Hippocampal formation (tissue), 2 donors: ENCODE data around the gene BCAR1.
"Not testable (repeated sequence)": the region's sequence is repeated elsewhere in the genome, so short reads cannot be mapped to it uniquely, and the experiment has no call there.

Source experiments
- DNase-seq, 2 donors: peaks; one replicate each; lab custom pipeline; 2025; lab: John Stamatoyannopoulos, UW

BCAR1 gene

DNA sequence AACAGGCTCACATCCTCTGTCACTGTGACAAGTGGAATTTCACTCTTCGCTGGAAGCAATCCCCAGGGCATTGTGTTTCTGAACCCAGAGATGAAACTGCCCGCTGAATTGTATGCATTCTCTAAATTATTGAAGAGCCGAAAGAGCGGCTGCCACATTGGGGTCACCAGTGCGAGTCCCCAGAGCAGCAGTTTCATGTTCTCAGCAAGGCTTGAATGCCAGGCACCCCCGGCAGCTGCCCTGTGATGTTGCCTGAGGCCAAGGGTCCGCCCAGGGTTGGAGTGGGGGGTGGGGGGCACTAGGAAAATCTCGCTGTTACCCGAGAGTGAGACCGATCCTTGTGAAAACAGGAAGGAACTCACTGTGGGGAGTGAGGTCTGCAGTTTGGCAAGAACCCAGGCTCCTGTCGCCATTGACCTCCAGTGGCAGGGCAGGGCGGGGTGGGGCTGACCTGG lies 20.7 kb upstream of the BCAR1 start:
- no peak for DNase-seq

DNA sequence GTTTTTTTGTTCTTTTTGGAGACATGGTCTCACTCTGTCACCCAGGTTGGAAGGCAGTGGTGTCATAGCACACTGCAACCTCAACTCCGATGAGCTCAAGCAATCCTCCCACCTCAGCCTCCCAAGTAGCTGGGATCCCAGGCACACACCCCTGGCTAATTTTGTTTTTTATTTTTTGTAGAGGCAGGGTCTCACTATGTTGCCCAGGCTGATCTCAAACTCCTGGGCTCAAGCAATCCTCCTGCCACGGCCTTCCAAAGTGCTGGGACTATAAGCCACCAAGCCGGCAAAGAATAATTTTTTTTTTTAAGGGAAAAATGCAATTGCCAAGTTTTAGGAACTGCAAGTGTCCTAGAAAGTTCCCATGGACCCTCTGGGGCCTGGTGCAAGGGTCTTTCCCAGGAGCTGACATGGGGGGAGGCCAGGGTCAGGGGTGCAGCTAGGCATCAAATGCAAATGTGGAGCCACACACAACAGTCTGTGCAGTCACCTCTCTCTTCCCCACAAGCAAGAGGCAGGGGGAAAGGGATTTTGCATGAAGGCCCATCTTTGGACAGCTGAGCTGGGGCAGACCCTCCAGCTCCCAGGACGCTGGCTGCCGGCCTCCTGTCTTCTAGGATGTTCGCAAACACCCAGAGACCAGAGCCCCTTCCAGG lies 20.1 kb upstream of the BCAR1 start:
- no peak for DNase-seq

GRCh38 chr16:75269358-75269757 lies 17.9 kb upstream of the BCAR1 start:
- not testable (repeated sequence) for DNase-seq

DNA sequence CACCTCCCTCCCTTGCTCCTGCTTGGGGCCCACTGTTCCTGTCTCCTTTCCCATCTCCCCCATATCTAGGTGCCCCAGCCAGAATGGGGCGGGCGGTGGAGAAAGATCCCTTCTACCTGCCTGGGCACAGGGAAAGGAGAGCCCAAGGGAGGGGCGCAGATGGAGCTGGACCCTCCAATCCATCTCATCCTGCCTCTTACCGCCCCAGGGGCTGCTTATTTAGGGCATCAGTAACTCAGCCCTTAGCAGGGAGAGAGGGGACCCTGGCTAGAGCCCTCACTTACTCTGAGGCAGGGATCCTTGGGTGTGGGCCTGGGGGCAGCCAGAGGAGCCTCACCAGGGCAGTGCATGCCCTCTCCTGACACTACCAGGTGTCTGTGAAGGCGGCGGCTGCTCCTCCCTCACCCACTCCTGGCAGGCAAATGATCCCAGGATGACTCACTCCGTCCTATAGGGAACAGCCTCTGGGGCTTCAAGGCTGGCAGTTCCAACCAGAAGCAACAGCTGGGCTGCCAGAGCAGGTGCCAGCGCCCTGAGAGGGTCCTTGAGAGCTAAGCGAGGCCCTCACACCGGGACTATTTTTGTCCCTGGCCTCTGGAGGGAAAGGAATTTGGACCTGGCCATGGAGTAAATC lies 16.3 kb upstream of the BCAR1 start:
- DNase-seq: no peak

DNA sequence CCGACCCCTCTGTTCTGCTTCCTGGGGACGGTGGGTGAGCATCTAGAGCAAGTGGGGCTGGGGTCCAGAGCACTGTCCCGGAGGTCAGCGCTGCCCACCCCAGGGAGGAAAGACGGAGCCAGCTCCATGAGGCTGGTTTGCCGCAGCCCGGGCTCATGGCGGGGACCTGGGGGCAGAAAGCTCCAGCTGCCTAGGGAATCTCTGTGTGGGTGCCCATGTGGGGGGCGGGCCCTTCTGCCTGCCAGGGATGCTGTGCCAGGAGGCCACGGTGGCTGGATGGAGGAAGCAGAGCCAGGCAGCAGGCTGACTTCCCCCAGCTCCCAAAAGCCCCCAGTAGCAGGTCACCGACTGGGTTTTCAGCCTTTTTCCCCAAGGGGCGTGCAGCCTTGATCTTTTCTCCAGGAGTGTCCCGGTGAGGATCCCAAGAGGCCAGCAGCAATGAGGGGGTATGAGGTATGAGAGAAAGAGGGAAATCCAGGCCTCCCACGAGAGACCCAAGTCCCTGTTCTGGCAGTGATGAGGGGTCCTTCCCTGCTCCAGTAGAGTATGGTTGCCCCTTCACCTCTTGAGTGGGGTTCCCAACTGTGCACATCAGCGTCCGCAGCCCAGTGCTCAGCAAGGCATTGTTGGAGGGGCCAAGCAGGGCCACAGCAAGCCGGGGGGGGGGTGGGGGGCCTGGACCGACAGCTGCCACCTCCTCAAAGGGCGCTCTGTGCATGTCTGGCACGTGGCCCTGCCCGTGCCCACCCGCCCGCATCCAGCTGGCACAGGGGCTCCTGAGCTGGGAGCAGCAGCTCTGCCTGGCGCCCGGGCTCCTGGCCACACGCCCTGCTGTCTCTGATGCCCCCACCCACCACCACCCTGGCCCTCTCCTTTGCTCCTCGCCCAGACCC lies 15.6 kb upstream of the BCAR1 start:
- DNase-seq: peak in 1 of 2 donors; percentile 81

GRCh38 chr16:75265911-75266701 lies 14.7 kb upstream of the BCAR1 start:
- peak; percentile 44 to 74 for DNase-seq

GRCh38 chr16:75264999-75265910 lies 13.8 kb upstream of the BCAR1 start:
- peak in 1 of 2 donors; percentile 67 for DNase-seq

GRCh38 chr16:75264457-75264998 lies 13.1 kb upstream of the BCAR1 start:
- peak in 1 of 2 donors; percentile 68 for DNase-seq

- DNase-seq: no peak
Observed at GRCh38 chr16:75263963-75264445, 12.6 kb upstream of the BCAR1 start.

DNA sequence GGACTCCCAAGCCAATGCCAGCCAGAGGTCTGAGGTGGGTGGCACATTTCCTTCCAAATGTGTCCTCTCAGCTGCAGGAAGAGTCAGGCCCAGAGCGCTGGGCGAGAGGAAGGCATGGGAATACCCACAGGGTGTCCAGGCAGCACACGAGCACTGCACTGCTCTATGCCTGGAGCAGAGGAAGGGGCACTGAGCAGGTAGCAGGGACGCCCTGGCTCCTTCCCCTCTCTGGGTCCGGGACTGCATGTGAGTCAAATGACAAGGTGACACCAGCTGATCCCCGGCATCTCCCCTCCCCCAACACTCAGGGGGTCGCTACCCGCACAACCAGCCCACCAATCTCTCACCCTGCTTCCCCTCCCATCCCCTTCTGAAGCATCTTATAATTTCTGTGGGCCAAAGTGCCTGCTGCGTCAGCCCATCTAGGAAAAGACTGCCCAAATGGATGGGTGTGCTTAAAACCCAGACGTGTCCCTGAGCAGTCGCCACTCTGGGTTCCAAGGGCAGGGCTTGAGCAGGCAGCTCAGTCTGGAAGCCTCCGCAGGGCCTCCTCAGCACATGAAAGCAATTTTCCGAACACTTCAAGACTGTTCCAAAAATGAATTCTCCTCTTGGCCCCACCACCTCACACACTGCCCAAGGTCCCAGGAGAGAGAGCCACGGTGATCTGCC lies 12.0 kb upstream of the BCAR1 start:
- no peak for DNase-seq

DNA sequence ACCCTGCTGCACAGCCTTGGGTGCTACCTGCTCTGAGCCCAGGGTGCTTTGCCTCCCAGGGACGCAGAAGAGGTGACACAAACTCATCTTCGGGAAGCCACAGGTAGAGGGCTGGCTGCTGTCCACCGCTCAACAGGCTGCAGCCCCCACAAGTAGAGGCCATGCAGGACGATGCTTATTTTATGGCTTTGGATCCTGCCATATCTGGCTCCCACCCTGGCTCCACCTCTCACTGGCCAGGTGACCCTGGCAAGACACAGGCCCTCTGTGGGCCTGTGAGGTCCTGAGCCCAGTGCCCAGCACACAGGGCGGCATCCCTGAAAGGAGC lies 11.3 kb upstream of the BCAR1 start:
- no peak for DNase-seq

- no peak for DNase-seq
Observed at GRCh38 chr16:75262104-75262799, 10.8 kb upstream of the BCAR1 start.

- DNase-seq: no peak
Observed at GRCh38 chr16:75261590-75262078, 10.2 kb upstream of the BCAR1 start.

DNA sequence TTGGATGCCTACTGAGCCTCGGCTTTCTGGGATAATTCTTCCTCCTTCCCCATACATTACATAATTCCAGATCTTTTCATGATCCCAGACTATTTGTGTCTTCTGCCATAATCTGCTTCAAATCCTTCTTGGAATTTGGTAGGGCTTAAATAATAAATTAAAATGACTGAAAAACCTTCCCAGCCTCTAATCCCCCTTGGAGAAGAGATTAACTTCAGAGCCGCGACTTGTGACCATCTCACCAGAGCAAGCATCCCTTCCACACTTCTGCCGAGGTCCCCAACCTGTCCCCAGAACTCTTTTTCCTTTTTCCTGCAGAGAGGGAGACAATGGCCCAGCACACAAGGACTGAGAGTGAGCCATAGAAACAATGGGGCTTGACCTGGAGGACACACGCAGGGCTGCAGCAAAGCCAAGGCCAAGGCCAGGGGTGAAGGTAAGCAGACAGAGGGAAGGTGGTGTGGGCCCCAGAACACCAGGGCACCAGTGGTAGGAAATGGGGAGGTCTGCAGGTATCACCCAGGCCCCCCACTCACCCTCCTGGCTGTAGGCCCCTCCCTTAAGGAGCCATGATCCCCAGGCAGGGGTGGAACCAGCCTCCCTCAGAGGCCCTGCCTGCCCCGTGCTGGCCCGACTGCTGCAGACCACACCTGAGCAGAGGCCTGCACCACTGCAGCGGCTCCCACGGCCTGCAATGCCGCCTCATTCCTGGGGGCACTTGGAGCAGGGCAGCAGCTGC lies 9.6 kb upstream of the BCAR1 start:
- no peak for DNase-seq

GRCh38 chr16:75258807-75259141 lies 7.3 kb upstream of the BCAR1 start:
- DNase-seq: no peak

- no peak for DNase-seq
Observed at GRCh38 chr16:75257886-75258806, 6.7 kb upstream of the BCAR1 start.

- DNase-seq: peak; percentile 47 to 52
Observed at GRCh38 chr16:75256696-75257343, 5.4 kb upstream of the BCAR1 start.
